Adrenal gland (tissue), 5 donors: ENCODE data around the gene RPS6KA2.

Experiments used
- CTCF ChIP-seq, 6 experiments: fragments of 450-650 bp in 4 of 6; fragments of 200-600 bp in 2 of 6; sonication (generic) in 1 of 6; IDR thresholded peaks; 1 replicate in 5 of 6; 2 replicates in 1 of 6; pipeline versions ENCODE4 v1.5.1 to v1.8.0; 2016 to 2021; ENCODE audit warnings: antibody characterized with exemption in 6 of 6, mild to moderate bottlenecking in 2 of 6, moderate library complexity in 1 of 6
- POLR2A ChIP-seq, 2 donors: fragments of 450-650 bp; IDR thresholded peaks; one replicate each; pipeline ENCODE4 v1.6.1; 2017; ENCODE audit warnings: antibody characterized with exemption in 2 of 2, mild to moderate bottlenecking in 2 of 2, moderate library complexity in 1 of 2
- donor health status: DM: no; HTN: no; CAD: no.

- TF ChIP-seq CTCF (IDR thresholded peaks at IDR 0.05) = peak in 2 of 6 experiments; percentile 7 to 21
- no peak for TF ChIP-seq POLR2A (IDR thresholded peaks at IDR 0.05)
Observed at GRCh38 chr6:166515072-166515810, 111.8 kb downstream of the RPS6KA2 start.
